HPDE6-E6E7 (cell line): ENCODE measurements around the gene SSR4.

ENCODE experiments used
- DNase-seq: peaks from one replicate; pipeline ENCODE4 v3.0.0; 2011; ENCODE audit warnings: missing footprints; ENCODE audit errors: extremely low spot score

SSR4 gene

GRCh38 chrX:153829799-153830639, 35.6 kb downstream of the SSR4 start, which contains the start of gene PDZD4:
PDZD4 (minus strand) TSS chrX:153830544; CDS start chrX:153830298, 246 bp downstream.
- DNase-seq = no peak

GRCh38 chrX:153830640-153831428, 36.4 kb downstream of the SSR4 start:
- DNase-seq = no peak

- no peak for DNase-seq
Measured at GRCh38 chrX:153831429-153832150, 37.1 kb downstream of the SSR4 start.

GRCh38 chrX:153832728-153833127, 38.3 kb downstream of the SSR4 start:
- DNase-seq = no peak

GRCh38 chrX:153836921-153837320, 42.5 kb downstream of the SSR4 start:
- no peak for DNase-seq

- no peak for DNase-seq
Measured at GRCh38 chrX:153844509-153845082, 50.1 kb downstream of the SSR4 start.

- no peak for DNase-seq
Measured at GRCh38 chrX:153845195-153845594, 50.7 kb downstream of the SSR4 start.

- no peak for DNase-seq
Measured at GRCh38 chrX:153845842-153846241, 51.4 kb downstream of the SSR4 start.
